ENCODE measurements around the gene PHLDB2. TPM values are rescaled to one million over a fixed set of nuclear protein-coding genes. Genes with fewer than 3 reads are reported as not detected.

PHLDB2 gene
- total RNA-seq, 1 experiment from 2014 or later, result 13.2 TPM

DNA sequence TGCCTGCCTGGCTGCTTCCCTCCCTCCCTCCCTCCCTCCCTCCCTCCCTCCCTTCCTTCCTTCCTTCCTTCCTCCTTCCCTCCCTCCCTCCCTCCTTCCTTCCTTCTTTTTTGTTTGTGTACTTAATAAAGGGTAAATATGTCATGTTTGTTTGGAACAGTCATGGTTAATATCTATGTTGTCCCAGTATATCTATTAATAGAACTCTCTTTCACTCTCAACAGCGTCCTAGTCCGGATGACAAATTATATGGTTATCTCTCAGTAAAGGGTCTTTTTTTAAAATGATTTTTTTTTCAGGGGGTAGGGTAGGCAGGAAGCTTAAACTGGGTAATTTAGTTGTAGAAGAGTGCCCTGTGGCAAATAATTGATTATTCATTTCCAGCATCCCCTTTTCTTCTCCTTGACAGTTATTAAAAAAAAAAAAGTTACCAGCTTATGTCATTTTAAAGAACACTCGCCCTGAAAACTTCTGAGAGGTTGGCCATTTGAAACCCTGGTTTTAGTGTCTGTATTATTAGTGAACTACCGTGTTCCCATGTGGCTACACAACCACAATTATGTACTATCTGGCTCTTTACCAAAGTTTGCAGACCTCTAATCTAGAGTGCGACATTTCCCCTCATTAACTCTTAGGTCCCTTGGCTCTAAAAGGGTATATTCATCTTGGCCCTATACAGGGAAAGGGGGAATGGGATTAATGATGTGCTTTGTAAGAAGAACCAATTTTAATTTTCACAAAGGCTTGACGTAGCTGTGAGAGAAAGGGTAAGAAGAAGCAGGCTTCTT lies 153.3 kb downstream of the PHLDB2 start:
- Histone ChIP-seq H4K91ac (ENCODE audit: insufficient read length, low read depth, low read length) (no peak overlapping the region), H3K79me2 (ENCODE audit: insufficient read depth, low read length) (no peaks in the 10 kb centered on the region), H3K18ac (ENCODE audit: insufficient read length, low read depth, low read length) (no peak overlapping the region), H2BK5ac (ENCODE audit: insufficient read length, low read length) (no peak overlapping the region), H2BK20ac (ENCODE audit: low read depth, low read length, poor library complexity, severe bottlenecking) (no peak overlapping the region), H4K8ac (replicated peaks; ENCODE audit: insufficient read length, low read depth, low read length) (no peak overlapping the region), H3K4me2 (ENCODE audit: insufficient read depth, insufficient read length, low read length) (no peak overlapping the region), H4K20me1 (ENCODE audit: control insufficient read depth, insufficient read depth, insufficient read length) (no peaks in the 10 kb centered on the region), H3K9me3 (ENCODE audit: control insufficient read depth, low read depth, low read length) (no peaks in the 10 kb centered on the region), H3K9ac (ENCODE audit: extremely low read depth, insufficient read length, low read length) (no peak overlapping the region), H3K27ac (ENCODE audit: insufficient read length, low read depth, low read length) (no peak overlapping the region), H2AK5ac (ENCODE audit: insufficient read length, low read length) (no peak overlapping the region), H3K27me3 (ENCODE audit: insufficient read depth, low read length) (no peaks in the 10 kb centered on the region), H2AFZ (ENCODE audit: low read length) (no peak overlapping the region), H2BK15ac (ENCODE audit: low read depth, low read length) (no peak overlapping the region), H2BK12ac (ENCODE audit: insufficient read length, low read depth, low read length) (no peak overlapping the region), H3T11ph (ENCODE audit: low read length) (no peak overlapping the region), H3K4ac (ENCODE audit: low read depth, low read length) (no peak overlapping the region), H3K23ac (ENCODE audit: insufficient read length, low read depth, low read length) (no peak overlapping the region), H3K4me1 (ENCODE audit: insufficient read depth, low read length) (no peaks in the 10 kb centered on the region), H3K56ac (ENCODE audit: insufficient read length, low read depth, low read length) (no peak overlapping the region), H3K79me1 (ENCODE audit: insufficient read depth, low read depth, low read length, poor library complexity, severe bottlenecking) (no peaks in the 10 kb centered on the region), H3K14ac (ENCODE audit: insufficient read depth, low read length) (no peak overlapping the region), H4K5ac (ENCODE audit: insufficient read length, low read depth, low read length) (no peak overlapping the region), H3K23me2 (ENCODE audit: insufficient read length, low read depth, low read length, poor library complexity, severe bottlenecking) (no peaks in the 10 kb centered on the region), H2BK120ac (ENCODE audit: low read depth, low read length, poor library complexity, severe bottlenecking) (no peak overlapping the region)
- H3K36me3 Mint-ChIP-seq (ENCODE audit: insufficient read depth in 1 of 3, low read depth in 3 of 3), result peaks cover 0 to 3% (median 0%) of the 10 kb centered on the region in 3 experiments; a peak in 3 of 7 replicates
- H3K4me1 Mint-ChIP-seq, result no peaks in the 10 kb centered on the region
- no peak for TF ChIP-seq CTCF (conservative IDR thresholded peaks at IDR 0.05)
- H3K27ac Mint-ChIP-seq, result no peak overlapping the region
- H3K9me3 Mint-ChIP-seq, result no peaks in the 10 kb centered on the region
- WGBS (ENCODE audit: extremely low coverage, insufficient read length, low lambda C conversion rate), result no CpG with 5 or more reads among the region's 6 CpGs
- H3K27me3 Mint-ChIP-seq (ENCODE audit: low read depth), result no peaks in the 10 kb centered on the region
- DNase-seq, result no peak
- H3K4me3 Mint-ChIP-seq, result no peak overlapping the region

All from H9 (cell line).